BE2C (cell line): ENCODE data around the gene GPC4.

Source experiments
- DNase-seq: peaks from one replicate; pipeline ENCODE4 v3.0.0-alpha.2; 2020
- H3K27me3 ChIP-seq: fragments of 250-450 bp; sonication (Bioruptor Pico); 2 replicates; pipeline ENCODE4 v1.5.1; 2020; ENCODE audit warnings: mild to moderate bottlenecking
- H3K36me3 ChIP-seq: fragments of 250-450 bp; sonication (Bioruptor Pico); 2 replicates; pipeline ENCODE4 v1.5.1; 2020; ENCODE audit warnings: mild to moderate bottlenecking
- H3K4me1 ChIP-seq: fragments of 250-450 bp; sonication (Bioruptor Pico); 2 replicates; pipeline ENCODE4 v1.5.1; 2020
- H3K4me3 ChIP-seq: 2 replicates; pipeline ENCODE4 v1.5.1; 2011; ENCODE audit warnings: low read depth, low read length
- H3K9me3 ChIP-seq: fragments of 250-450 bp; sonication (Bioruptor Pico); 2 replicates; pipeline ENCODE4 v1.5.1; 2020
- CTCF ChIP-seq: IDR thresholded peaks from 2 replicates; pipeline ENCODE4 v1.5.1; 2012; ENCODE audit warnings: mild to moderate bottlenecking, low read depth, low read length

Gene GPC4

GRCh38 chrX:133273180-133273579 is 142.1 kb downstream of the GPC4 start:
- no peaks in the 10 kb centered on the region for H3K27me3 ChIP-seq
- no peak for TF ChIP-seq CTCF
- DNase-seq = no peak
- H3K36me3 ChIP-seq = no peaks in the 10 kb centered on the region
- no peak overlapping the region for H3K4me3 ChIP-seq
- H3K4me1 ChIP-seq = no peaks in the 10 kb centered on the region
- no peaks in the 10 kb centered on the region for H3K9me3 ChIP-seq

- no peak for DNase-seq
These were observed 146.1 kb downstream of the GPC4 start for GRCh38 chrX:133269168-133269567.

GRCh38 chrX:133267621-133268020 is 147.7 kb downstream of the GPC4 start:
- H3K36me3 ChIP-seq = no peaks in the 10 kb centered on the region
- TF ChIP-seq CTCF = no peak
- no peaks in the 10 kb centered on the region for H3K4me1 ChIP-seq
- H3K4me3 ChIP-seq = no peak overlapping the region
- DNase-seq = no peak
- H3K9me3 ChIP-seq = no peaks in the 10 kb centered on the region
- no peaks in the 10 kb centered on the region for H3K27me3 ChIP-seq

More at GRCh38 chrX:133269168-133269567, 146.1 kb downstream of the GPC4 start:
- Histone ChIP-seq H3K4me1 (no peaks in the 10 kb centered on the region), H3K27me3 (no peaks in the 10 kb centered on the region), H3K36me3 (no peaks in the 10 kb centered on the region), H3K9me3 (no peaks in the 10 kb centered on the region), H3K4me3 (no peak overlapping the region)
- no peak for TF ChIP-seq CTCF

- H3K4me1 ChIP-seq = no peaks in the 10 kb centered on the region
- no peaks in the 10 kb centered on the region for H3K27me3 ChIP-seq
- no peaks in the 10 kb centered on the region for H3K9me3 ChIP-seq
- DNase-seq = no peak
- no peaks in the 10 kb centered on the region for H3K36me3 ChIP-seq
- TF ChIP-seq CTCF = no peak
- no peak overlapping the region for H3K4me3 ChIP-seq
These were observed 150.0 kb downstream of the GPC4 start for GRCh38 chrX:133265331-133265730.

- DNase-seq = no peak
- no peak for TF ChIP-seq CTCF
- Histone ChIP-seq H3K4me3 (no peak overlapping the region), H3K27me3 (no peaks in the 10 kb centered on the region), H3K9me3 (no peaks in the 10 kb centered on the region), H3K36me3 (no peaks in the 10 kb centered on the region), H3K4me1 (no peaks in the 10 kb centered on the region)
These were observed 156.8 kb downstream of the GPC4 start for GRCh38 chrX:133258481-133258880.

- DNase-seq = no peak
- TF ChIP-seq CTCF = no peak
- Histone ChIP-seq H3K4me1 (no peaks in the 10 kb centered on the region), H3K27me3 (no peaks in the 10 kb centered on the region), H3K4me3 (no peak overlapping the region), H3K36me3 (no peaks in the 10 kb centered on the region), H3K9me3 (no peaks in the 10 kb centered on the region)
These were observed 160.6 kb downstream of the GPC4 start for GRCh38 chrX:133254666-133255065.
